ENCODE data around the gene TMSB4Y. TPM values are rescaled to one million over a fixed set of nuclear protein-coding genes. Genes with fewer than 3 reads are reported as not detected.

TMSB4Y gene
- not detected in 2 replicates for total RNA-seq (2014; rRNA removed; shearing (Covaris generic))

DNA sequence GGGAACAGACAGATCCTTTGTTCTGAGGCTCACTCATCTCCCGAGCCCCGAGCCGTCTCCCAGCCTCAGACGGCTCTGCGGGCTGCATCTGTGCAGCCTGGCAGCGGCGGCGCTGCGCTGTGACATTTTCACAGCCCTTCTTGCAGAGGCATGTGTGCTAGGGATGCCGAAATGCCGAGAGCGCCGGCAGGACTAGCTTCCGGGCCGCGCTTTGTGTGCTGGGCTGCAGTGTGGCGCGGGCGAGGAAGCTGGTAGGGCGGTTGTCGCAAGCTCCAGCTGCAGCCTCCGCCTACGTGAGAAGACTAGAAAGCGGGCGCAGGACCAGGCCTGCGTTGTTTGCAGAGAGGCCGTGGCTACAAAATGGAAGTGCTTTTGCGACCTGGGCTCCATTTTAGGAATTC is at the start of gene TMSB4Y:
Gene TMSB4Y, plus strand, starts transcription at position 332 of the 401 bp plus-strand sequence.
- Histone ChIP-seq H3K27ac (no peak within 1 kb of the TSS), H3K9me3 (replicated peaks) (no peaks in the 10 kb centered on the region), H3K36me3 (no peaks in the 10 kb centered on the region), H3K4me3 (no peak within 1 kb of the TSS), H3K4me1 (no peaks in the 10 kb centered on the region), H3K27me3 (no peaks in the 10 kb centered on the region)
- no peak for DNase-seq

DNA sequence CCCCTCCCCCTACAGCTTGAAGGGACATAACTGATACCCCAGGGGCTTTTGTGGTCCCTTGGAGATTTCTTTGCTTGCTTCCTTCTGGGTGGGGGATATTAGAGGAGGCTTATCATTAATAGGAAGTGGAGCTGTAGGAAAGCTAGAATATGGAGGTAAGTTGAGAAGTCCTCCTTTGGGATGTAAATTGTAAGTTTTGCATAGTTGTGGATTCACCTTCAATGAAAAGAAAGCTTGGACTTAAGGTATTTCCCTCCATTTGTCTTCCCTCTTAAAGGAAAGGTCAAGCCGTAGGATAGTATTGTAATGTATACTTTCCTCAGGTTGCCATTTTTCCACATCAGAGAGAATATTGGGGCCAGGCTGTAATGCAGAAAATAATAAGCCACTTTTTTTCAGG is 39.5 kb upstream of the TMSB4Y start:
- H3K4me1 ChIP-seq: no peaks in the 10 kb centered on the region
- H3K27ac ChIP-seq: no peak overlapping the region
- no peaks in the 10 kb centered on the region for H3K9me3 ChIP-seq (replicated peaks)
- no peaks in the 10 kb centered on the region for H3K36me3 ChIP-seq
- DNase-seq: no peak
- H3K4me3 ChIP-seq: no peak overlapping the region
- H3K27me3 ChIP-seq: no peaks in the 10 kb centered on the region

DNA sequence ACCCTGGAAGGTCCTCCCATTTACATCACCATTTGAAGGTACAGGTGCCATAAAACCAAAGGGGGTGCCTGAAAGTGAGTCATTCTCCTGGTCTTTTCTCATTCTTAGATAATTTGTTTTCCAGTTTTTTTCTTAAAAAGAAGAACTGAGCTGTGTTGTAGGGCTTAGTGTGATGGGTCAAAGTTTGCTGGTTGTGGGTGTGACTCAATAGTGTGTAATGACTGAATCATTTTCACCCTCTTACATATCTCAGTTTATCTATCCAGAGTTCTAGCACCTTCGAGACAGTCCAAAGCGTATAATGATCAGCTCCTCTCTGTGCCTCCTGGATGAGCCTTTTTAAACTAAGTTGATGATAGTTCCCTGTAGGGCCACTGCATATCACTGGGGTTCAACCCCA is 32.6 kb upstream of the TMSB4Y start:
- no peak for DNase-seq
- no peak overlapping the region for H3K4me3 ChIP-seq
- no peaks in the 10 kb centered on the region for H3K9me3 ChIP-seq (replicated peaks)
- H3K4me1 ChIP-seq: no peaks in the 10 kb centered on the region
- no peaks in the 10 kb centered on the region for H3K27me3 ChIP-seq
- H3K27ac ChIP-seq: no peak overlapping the region
- H3K36me3 ChIP-seq: no peaks in the 10 kb centered on the region

DNA sequence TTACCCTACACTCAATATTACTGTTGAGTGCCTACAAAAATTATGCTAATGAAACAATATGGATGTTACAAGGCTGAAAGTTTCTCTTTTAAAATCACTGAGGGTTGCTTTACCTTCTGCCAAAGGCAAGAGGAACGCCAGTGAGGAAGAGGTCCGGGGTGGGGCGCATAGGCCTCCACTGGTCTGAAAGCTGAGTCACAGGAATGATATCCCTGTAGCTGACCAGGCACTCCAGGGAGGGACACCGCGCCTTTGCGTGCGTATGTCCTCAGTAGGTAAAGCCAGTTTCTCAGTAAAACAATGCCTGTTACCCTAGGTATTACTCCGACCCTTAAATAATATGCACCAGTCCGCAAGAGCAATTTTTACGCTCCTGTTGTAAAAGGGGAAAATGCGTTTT is 1.4 kb upstream of the TMSB4Y start:
- Histone ChIP-seq H3K4me1 (no peaks in the 10 kb centered on the region), H3K4me3 (no peak overlapping the region), H3K27me3 (no peaks in the 10 kb centered on the region), H3K36me3 (no peaks in the 10 kb centered on the region), H3K9me3 (replicated peaks) (no peaks in the 10 kb centered on the region), H3K27ac (no peak overlapping the region)
- DNase-seq: no peak

DNA sequence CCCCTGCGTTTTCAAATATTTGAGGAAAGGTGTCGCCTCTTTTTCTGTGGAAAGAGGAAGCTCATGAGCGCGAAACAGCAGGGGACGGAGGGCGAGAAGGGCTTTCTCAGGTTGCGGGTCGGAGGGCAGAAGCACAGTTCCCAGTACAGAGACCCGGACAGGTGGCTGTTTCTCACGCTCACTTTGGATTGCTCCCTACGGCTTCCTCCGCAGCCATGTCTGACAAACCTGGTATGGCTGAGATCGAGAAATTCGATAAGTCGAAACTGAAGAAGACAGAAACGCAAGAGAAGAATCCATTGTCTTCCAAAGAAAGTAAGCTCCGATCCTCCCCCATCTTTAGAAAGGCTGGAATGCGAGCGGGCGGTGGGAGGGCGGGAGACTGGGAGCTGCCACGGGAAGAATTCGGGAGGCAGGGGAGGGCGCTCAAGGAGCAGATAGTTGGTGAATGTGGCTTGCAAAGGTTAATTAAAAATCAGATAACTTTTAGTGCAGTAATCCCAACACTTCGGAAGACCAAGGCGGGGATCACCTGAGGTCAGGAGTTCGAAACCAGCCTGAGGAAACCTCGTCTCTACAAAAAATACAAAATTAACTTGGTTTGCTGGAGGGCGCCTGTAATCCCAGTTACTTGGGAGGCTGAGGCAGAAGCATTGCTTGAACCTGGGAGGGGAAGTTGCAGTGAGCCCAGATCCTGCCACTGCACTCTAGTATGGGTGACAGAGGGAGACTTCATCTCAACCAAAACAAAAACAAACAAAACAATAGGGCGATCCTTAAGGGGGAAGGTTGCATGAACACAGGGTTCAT is 627 bp downstream of the TMSB4Y start:
- H3K9me3 ChIP-seq (replicated peaks): no peaks in the 10 kb centered on the region
- H3K27ac ChIP-seq: no peak overlapping the region
- H3K4me1 ChIP-seq: no peaks in the 10 kb centered on the region
- DNase-seq: no peak
- no peaks in the 10 kb centered on the region for H3K36me3 ChIP-seq
- H3K4me3 ChIP-seq: no peak overlapping the region
- H3K27me3 ChIP-seq: no peaks in the 10 kb centered on the region

DNA sequence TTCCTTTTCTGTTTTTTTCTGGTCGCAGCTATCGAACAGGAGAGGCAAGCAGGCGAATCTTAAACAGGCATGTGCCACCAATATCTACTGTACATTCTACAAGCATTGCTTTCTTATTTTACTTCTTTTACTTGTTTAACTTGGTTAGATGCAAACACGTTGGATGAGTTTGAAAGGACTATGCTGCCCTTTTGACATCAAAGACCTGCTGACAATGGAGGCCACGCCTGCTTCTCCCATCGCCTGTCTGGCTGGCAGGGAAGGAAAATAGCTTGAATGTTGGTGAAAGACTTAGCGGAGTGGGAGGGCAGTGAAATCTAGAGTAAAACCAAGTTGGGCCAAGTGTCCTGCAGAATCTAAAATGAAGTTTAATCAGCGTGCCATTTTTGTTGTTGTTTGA is 1.5 kb downstream of the TMSB4Y start:
- Histone ChIP-seq H3K27me3 (no peaks in the 10 kb centered on the region), H3K4me1 (no peaks in the 10 kb centered on the region), H3K27ac (no peak overlapping the region), H3K9me3 (replicated peaks) (no peaks in the 10 kb centered on the region), H3K4me3 (no peak overlapping the region), H3K36me3 (no peaks in the 10 kb centered on the region)
- no peak for DNase-seq

DNA sequence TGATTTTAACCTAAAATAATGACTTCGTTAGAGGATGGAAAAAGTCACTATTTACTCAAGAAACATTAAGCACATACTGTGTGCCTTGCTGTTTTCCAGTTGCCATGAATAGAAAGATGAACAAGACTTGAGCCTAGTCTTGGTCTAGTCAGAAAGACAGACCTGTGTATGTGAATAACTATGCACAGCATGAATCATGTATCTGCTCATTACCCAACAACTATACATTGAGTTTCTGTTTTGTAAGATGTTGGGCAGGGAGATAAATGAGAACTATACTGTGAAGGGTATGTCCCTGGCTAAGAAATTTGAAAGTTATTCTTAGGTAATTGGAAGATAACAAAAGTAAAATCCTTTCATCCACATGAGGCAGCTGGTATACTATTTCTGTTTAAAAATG is 4.3 kb downstream of the TMSB4Y start:
- Histone ChIP-seq H3K4me1 (no peaks in the 10 kb centered on the region), H3K27me3 (no peaks in the 10 kb centered on the region)
- no peak for DNase-seq

DNA sequence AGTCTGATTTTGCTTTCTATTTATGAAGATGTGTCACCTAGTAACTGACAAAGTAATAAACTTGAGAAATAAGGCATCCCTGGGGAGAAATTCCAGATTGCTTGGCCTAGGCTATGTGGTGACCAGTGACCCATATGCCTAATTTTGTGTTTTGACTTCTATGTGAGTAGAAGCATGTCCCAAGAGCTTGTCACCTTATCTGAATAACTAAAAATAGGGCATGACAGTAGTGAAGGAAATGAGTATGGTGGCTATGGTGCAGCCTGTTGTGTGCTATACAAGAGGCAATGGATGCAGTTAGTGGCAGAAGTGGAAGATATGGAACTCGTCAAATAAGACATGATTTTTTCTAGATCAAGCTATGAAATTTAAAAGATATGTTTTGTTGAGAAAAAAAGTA is 15.3 kb downstream of the TMSB4Y start:
- H3K9me3 ChIP-seq (replicated peaks): no peaks in the 10 kb centered on the region
- no peak overlapping the region for H3K27ac ChIP-seq
- no peaks in the 10 kb centered on the region for H3K27me3 ChIP-seq
- H3K36me3 ChIP-seq: no peaks in the 10 kb centered on the region
- no peak overlapping the region for H3K4me3 ChIP-seq
- no peaks in the 10 kb centered on the region for H3K4me1 ChIP-seq
- no peak for DNase-seq

More for the DNA sequence above, 4.3 kb downstream of the TMSB4Y start:
- H3K36me3 ChIP-seq: no peaks in the 10 kb centered on the region
- no peaks in the 10 kb centered on the region for H3K9me3 ChIP-seq (replicated peaks)
- H3K27ac ChIP-seq: no peak overlapping the region
- no peak overlapping the region for H3K4me3 ChIP-seq

DNA sequence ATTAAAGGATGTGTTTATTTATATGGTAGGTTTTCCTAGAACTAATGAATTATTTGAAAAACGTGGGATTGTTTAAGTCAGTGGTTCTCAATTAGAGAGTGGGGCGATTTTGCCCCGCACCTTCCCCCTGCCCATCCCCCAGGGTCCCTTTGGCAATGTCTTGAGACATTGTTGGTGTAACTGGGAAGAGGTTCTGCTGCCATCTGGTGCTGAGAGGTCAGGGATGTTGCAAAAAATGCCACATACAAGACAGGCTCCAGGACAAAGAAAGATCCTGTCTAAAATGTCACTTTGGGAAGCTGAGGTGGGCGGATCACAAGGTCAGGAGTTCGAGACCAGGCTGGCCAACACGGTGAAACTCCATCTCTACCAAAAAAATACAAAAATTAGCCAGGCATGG is 25.8 kb downstream of the TMSB4Y start:
- no peaks in the 10 kb centered on the region for H3K4me1 ChIP-seq
- no peaks in the 10 kb centered on the region for H3K9me3 ChIP-seq (replicated peaks)
- H3K36me3 ChIP-seq: no peaks in the 10 kb centered on the region
- no peak for DNase-seq
- no peak overlapping the region for H3K4me3 ChIP-seq
- no peak overlapping the region for H3K27ac ChIP-seq
- no peaks in the 10 kb centered on the region for H3K27me3 ChIP-seq

DNA sequence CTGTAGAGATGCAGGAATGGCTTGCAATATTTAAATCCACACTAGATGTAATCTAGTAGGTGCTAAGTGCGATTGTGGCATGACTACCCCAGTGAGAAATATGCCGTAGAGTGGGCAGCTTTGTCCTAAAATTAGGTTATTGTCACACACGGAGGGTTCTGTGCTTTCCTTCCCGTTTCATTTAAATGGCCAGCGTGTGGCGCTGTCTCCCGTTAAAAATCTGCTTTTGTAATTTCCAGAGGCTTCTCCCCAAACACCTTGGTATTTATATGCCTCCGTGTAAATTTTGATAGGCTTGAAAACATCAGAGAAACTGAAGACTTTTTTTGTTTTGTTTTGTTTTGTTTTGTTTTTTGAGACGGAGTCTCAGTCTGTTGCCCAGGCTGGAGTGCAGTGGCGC is 34.9 kb downstream of the TMSB4Y start:
- no peak overlapping the region for H3K27ac ChIP-seq
- H3K9me3 ChIP-seq (replicated peaks): no peaks in the 10 kb centered on the region
- H3K36me3 ChIP-seq: no peaks in the 10 kb centered on the region
- H3K4me3 ChIP-seq: no peak overlapping the region
- DNase-seq: no peak
- H3K4me1 ChIP-seq: no peaks in the 10 kb centered on the region
- H3K27me3 ChIP-seq: no peaks in the 10 kb centered on the region

DNA sequence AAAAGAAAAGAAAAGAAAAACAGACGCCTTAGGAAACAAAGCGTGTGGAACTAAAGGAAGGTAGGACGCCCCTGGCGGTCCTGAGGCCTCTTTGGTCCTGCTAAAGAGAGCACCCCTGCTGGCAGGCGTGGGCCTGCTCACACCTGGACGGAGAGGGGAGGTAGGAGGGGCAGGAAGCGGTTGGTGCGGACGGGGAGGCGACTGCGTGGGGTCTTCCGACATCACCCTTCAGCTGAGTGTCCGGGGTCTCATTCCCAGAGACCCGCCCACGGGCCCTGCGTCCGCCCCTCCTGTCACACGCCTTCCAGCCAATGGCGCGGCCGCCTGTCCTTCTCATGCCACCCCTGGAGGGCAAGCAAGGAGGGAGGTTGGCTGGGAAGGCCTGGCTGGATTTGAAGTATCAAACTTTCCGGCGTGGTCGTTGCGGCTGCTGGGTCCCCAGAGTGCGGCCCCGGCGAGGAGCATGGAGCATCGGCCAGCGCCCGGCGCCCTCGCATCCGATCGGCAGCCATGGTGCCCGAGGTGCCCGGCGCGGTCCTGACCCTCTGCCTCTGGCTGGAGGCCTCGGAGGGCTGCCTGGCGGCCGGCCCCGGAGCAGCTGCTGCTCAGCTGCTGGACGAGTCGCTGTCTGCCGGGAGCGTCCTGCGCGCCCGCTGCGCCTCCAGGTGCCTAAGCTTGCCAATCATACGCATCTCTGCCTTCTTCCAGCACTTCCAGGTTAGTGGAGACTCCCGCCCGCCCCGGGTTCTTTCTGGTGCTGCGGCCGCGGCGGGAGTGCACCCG is 47.8 kb downstream of the TMSB4Y start:
- H3K27ac ChIP-seq: no peak overlapping the region
- H3K36me3 ChIP-seq: no peaks in the 10 kb centered on the region
- H3K27me3 ChIP-seq: no peaks in the 10 kb centered on the region
- no peaks in the 10 kb centered on the region for H3K4me1 ChIP-seq
- H3K9me3 ChIP-seq (replicated peaks): no peaks in the 10 kb centered on the region
- DNase-seq: no peak
- H3K4me3 ChIP-seq: no peak overlapping the region

DNA sequence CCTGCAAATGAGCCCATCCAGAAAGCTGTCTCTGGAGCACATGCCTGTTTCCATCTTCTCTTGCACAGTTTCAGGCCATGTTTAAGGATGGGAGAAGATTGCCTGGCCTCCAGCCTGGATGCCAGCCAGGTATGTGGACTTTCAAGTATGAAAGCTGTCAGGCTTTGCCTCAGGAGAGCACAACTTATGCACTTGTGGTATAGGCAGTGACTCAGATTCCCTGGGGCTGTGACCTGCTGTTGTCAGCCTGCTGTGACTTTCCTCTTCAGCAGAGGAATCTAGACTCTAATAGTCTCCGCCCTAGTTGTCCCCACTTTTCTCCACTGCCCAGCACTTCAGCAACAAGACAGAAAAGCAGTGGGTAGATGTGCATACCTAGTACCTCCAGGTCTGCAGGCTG is 51.0 kb downstream of the TMSB4Y start:
- Histone ChIP-seq H3K27me3 (no peaks in the 10 kb centered on the region), H3K4me1 (no peaks in the 10 kb centered on the region), H3K4me3 (no peak overlapping the region), H3K9me3 (replicated peaks) (no peaks in the 10 kb centered on the region), H3K27ac (no peak overlapping the region), H3K36me3 (no peaks in the 10 kb centered on the region)
- DNase-seq: no peak

Other genes starting within 250 kb of the TMSB4Y start
- not detected in 2 replicates for gene UTY, start 223.9 kb upstream of the TMSB4Y start, total RNA-seq (2014; rRNA removed; shearing (Covaris generic))

Measured in SJCRH30 (cell line).